Effector CD8-positive, alpha-beta T cell (primary cell): Measurements from ENCODE around the gene PKN1.

ENCODE experiments used
- DNase-seq: peaks from one replicate; lab custom pipeline; 2025; lab: John Stamatoyannopoulos, UW

The PKN1 gene

GRCh38 chr19:14467391-14467790 lies 34.3 kb downstream of the PKN1 start:
- DNase-seq, result no peak

GRCh38 chr19:14467816-14468215 lies 34.7 kb downstream of the PKN1 start:
- no peak for DNase-seq

- DNase-seq, result no peak
Measured at GRCh38 chr19:14470031-14470876, 37.1 kb downstream of the PKN1 start.

GRCh38 chr19:14471436-14472187 lies 38.5 kb downstream of the PKN1 start:
- no peak for DNase-seq

- peak; percentile 77 for DNase-seq
Measured at GRCh38 chr19:14472202-14472938, 39.3 kb downstream of the PKN1 start.

DNA sequence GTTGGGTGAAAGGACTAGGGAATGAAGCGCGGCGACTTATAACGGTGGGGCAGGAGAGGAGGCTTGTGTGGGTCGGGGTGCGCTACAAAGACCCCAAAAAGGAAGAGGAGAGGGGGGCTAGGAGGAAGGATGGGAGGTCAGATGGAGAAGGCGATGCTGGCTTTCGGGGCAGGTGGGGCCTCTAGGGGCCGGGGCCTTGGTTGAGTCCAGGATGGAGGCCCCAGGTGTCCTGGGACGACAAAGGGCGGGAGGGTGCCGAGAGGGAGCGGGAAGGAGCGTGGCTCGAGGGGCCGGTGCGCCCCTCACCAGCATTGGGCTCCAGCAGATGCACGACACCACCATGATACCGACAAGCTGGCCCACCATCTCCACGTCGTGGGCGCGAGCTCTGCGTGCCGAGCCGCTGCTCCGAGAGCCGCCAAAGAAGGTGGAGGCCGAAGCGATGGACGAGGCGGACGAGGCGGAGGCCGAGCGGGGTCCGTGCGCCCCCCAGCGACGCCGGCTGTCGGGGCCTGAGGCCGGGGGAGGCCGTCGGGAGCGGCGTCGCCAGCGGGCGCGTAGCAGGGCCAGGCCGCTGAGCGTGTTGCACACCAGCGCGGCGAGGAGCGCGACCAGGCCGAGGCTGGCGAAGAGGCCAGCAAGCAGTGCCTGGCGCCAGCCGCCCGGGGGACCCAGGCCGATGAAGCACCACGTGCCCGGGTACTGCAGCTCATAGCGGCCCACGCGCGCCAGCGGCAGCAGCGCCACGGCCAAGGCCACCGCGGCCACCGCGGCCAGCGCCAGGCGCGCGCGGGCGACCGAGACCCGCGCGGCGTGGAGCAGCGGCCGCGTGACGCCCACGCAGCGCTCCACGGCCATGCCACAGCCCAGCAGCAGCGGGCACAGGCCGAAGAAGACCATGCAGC lies 40.2 kb downstream of the PKN1 start:
- no peak for DNase-seq

GRCh38 chr19:14473978-14474578 lies 41.0 kb downstream of the PKN1 start:
- no peak for DNase-seq

- no peak for DNase-seq
Measured at GRCh38 chr19:14474827-14475226, 41.7 kb downstream of the PKN1 start.

DNA sequence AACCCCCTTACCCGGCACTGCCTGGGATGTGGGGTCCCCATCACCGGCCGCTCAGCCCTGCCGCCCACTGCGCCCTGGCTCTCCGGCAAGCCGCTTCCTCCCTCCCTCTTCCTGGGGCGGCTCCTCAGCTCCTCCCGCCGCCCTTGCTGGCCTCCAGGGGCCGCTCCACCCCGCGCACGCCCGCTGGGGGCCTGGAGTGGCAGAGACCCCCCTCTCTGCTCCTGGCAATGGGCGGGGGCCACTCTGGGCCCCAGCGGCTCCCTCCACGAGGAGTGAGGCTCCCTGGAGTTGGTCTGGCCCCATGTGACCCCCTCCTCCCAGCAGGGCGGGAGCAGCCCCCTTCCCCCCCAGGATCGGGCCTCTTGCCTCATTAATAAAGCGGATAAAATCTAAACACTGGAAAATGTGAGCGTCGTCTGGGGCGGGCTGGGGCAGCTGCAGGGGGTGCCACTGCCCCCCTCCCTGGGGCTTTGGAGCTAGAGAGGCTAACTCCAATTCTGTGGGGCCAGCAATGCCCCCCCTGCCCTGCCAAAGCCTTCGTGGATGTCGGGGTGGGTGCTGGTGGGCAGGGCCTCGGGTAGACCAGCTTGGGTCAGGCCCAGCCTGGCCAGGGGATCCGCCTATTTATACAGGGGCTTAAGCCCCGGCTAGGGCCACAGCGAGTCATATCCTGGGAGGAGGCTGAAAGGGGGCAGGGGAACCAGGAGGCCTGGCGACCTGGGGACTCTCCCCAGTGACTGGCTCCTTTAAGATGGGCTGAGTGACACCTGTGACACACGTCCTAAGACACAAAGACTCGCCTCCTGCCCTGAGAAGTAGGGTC lies 42.4 kb downstream of the PKN1 start, which contains the start of gene PTGER1:
PTGER1 (minus strand) TSS at position 104 of the 823 bp plus-strand sequence. CDS start 1,034 bp downstream, outside the sequence.
- DNase-seq, result no peak

DNA sequence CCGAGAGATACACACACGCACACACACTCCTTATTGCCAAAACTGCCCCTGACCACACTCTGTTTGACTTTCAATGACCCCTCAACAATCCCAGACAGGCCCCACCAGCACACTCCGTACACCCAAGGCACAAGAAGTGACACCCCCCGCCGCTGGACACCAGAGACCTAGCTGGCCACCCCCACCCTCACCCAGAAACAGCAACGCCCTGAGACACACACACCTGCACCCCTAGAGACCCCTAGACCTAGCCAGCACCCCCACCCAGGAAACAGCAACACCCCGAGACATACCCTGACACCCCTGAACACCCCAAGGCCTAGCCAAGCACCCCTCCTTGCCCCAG lies 43.2 kb downstream of the PKN1 start:
- no peak for DNase-seq

DNA sequence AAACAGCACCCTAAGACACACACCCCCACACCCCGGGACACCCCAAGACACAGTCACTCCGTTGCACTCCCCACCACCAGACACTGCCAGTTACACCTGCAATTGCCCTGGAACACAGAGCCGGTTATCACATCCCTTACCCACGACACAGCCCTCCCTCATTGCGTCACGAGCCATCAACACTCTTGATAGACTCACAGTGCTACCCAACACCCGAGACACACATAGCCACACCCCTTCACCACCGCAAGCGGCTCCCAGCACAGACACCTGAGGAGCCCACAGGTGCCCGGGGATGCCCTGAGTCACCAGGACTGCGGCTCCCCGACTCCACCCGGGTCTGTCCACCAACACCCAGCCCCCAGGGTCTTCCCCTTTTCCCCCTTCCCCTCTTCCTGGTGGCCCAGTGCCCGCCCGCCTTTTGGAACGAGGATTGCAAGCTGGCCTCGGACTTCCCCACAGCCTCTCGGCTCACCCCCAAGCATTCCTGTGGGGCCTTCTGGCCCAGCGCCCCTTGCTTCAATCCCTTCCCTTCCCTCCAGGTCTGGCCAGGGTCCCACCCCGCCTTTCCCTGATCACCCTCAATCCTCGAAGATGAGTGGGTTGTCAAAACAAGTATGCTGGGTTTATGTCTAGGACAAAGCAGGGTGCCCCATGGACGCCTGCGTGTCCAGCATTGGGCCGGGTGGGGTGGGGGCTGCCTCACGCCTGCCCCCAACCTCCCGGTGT lies 43.7 kb downstream of the PKN1 start:
- no peak for DNase-seq

DNA sequence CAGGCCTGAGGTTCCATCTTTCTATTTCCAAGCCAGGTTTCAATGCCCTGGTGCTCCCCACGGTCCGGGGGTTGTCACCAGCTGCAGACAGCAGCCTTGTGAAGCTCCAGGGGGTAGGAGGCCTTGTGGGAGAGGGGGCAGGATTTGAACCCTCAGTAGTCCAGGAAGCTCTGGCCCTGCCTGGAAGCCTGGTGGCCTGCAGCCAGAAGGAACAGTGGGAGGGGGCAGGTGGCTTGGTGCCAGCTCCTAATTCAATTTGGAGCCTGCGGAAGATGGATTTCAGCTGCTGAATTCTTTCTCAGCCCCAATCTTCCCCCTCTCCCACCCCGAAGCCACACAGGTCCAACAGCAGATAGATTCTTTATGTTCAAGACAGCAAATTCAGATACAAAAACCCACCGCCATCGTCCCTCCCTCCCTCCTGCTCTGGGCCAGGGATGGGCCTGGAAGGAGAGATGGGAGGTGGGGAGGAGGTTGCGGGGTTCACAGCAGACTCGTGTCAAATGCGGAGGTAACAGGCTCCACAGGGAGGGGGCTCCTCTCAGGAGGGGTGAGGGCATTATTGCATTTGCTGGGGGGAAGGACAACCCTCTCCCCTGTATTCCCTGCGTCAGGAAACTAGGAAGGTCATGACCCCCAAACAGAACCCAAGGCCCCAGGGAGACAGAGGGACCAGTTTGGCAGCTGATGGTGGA lies 44.5 kb downstream of the PKN1 start:
- DNase-seq, result no peak

DNA sequence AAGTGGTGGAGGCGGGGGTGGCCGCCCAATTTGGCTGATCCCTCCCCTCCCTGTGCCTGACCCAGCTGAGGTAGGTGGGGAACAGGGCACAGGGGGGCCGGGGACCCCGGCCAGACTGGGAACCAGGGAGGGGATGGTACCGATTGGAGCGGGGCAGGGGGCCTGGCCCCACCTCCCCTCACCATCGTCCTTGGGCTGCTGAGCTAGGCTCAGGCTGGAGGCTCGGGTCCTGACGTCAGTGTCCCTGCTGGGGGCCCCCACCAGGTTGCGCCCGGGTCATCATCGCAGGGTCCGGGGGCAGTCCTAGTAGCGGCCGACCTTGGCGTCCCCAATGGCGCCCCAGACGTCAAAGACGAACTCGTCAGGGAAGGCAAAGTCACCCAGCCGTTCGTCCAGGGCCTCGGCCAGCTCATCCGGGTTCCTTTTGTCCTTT lies 45.0 kb downstream of the PKN1 start:
- DNase-seq, result no peak

DNA sequence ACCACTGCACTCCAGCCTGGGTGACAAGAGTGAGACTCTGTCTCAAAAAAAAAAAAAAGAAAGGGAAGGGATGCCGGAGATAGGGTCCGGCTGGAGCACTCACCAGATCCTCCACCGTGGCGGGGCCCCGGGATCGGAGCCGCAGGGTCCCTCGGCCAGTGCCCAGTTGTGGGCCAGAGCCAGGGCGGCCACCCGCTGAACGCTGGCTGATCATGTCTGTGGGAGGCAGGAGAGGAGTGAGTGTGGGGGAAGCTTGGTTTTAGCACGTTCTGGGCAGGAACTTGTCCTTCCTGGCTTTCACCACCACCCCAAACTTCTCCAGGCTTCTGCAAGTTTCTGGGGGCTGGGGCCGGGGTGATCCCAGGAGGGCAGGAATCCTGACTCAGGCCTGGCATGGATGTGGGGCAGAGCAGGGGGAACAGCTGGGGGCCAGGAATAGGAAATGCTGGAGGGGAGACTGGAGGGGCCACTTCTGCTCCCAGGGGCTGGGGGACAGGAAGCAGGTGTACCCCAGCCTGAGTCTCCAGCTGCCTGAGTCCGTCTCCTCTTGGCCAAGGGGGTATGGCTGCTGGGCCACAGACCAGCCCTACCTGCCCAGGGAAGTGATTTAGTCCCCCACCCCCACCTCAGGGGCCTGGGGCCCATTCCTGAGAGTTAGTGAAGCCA lies 46.3 kb downstream of the PKN1 start:
- DNase-seq, result no peak

GRCh38 chr19:14479975-14480699 lies 47.0 kb downstream of the PKN1 start:
- peak; percentile 59 for DNase-seq

DNA sequence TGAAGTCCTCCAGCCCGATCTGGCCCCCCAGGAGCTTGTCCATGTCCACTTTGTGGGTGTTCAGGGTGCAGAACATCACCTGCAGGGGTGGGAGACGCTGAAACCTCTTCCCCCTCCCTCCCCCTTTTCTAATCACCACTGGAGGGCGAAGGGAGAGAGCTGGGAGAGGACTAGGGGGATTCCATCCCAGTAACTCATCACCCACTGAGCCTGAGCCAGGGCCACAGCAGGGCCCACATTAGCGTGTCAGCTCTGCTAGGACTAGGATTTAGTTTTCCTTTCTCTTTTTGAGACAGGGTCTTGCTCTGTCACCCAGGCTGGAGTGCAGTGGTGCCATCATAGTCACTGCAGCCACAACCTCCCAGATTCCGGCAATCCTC lies 47.6 kb downstream of the PKN1 start:
- no peak for DNase-seq

DNA sequence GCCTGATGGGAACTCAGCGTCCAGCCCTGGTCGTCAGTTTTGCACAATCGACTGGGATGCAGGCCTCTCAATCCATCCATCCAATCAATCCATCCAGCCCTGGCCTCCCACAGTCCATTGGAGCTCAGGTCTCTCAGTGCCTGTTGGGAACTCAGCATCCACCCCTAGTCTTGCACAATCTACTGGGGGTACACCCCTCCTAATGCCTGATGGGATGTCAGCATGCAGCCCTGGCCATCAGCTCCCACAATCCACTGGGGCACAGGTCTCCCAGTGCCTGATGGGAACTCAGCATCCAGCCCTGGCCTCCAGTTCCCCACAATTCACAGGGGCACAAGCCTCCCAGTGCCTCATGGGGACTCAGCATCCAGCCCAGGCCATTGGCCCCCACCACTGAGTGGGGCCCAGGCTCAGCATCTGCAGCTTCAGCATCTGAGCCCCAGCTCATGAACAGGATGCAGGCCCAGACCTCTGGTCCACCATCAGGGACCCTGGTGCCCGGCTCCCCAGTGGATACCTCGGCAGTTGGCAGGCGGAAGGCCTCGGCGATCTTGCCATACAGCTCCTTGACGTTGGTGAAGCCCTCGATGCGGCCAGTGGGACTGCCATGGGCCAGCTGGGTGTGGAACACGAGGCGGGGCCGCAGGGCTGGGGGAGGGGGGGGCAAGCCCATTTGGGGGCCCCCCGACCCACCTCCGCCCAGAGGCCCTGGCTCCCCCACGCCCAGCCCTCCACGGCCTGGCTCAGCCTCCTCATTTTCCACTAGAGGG lies 49.3 kb downstream of the PKN1 start:
- DNase-seq, result no peak
